ENCODE data around the gene MAP4K4. TPM values are rescaled to one million over a fixed set of nuclear protein-coding genes. Genes with fewer than 3 reads are reported as not detected.

Gene MAP4K4
- total RNA-seq, 1 experiment from 2014 or later, result 20.6 TPM

DNA sequence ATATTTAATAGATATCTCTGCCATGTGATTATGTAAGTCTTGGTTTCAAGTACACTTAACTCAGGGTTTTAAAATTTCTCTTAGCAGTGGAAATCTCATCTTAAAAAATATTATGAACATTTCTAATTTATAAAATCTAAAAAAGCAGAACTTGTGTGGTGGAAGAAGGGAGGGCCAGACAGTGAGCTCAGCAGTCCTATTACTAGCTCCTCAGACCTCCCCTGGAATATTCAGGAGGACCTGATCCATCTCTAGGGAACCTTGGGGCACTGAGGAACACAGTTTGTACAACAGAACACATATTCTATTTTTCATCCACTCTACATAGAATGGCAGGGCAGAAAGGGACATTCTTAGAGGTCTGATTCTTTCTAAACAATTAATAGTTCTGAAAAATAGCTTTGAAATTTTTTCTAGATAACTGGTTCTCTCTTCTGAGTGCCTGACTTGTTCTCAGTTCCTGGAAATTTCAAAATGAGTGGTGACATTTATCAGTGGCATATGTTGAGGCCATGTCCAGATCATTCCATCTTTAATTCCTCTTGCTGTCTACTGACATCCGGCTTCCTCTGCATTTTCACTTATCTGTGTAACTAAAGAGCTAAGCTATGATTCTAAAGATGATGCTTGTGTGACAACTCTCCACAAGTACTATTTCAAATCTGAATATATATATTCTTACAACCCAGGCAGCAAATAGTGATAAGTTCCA lies 8.2 kb upstream of the MAP4K4 start:
- in situ Hi-C loops (cut with HindIII; ENCODE audit: low pct_unique_long_range_greater_than_20kb, low sequenced_read_pairs), result no loop called here
- DNase-seq (ENCODE audit: low read depth, low spot score), result no peak

GRCh38 chr2:101690547-101691152 lies 6.9 kb upstream of the MAP4K4 start:
- in situ Hi-C loops (cut with HindIII; ENCODE audit: low pct_unique_long_range_greater_than_20kb, low sequenced_read_pairs), result no loop called here
- no peak for DNase-seq (ENCODE audit: low read depth, low spot score)

- DNase-seq (ENCODE audit: low read depth, low spot score), result no peak
- in situ Hi-C loops (cut with HindIII; ENCODE audit: low pct_unique_long_range_greater_than_20kb, low sequenced_read_pairs), result no loop called here
Observed at GRCh38 chr2:101692041-101692440, 5.5 kb upstream of the MAP4K4 start.

GRCh38 chr2:101692766-101693165 lies 4.7 kb upstream of the MAP4K4 start:
- no peak for DNase-seq (ENCODE audit: low read depth, low spot score)
- in situ Hi-C loops (cut with HindIII; ENCODE audit: low pct_unique_long_range_greater_than_20kb, low sequenced_read_pairs), result no loop called here

GRCh38 chr2:101693991-101694588 lies 3.4 kb upstream of the MAP4K4 start:
- in situ Hi-C loops (cut with HindIII; ENCODE audit: low pct_unique_long_range_greater_than_20kb, low sequenced_read_pairs), result no loop called here
- DNase-seq (ENCODE audit: low read depth, low spot score), result no peak

GRCh38 chr2:101696272-101697123 lies 1.0 kb upstream of the MAP4K4 start:
- in situ Hi-C loops (cut with HindIII; ENCODE audit: low pct_unique_long_range_greater_than_20kb, low sequenced_read_pairs), result no loop called here
- no peak for DNase-seq (ENCODE audit: low read depth, low spot score)

GRCh38 chr2:101698014-101698843 lies 722 bp downstream of the MAP4K4 start:
- in situ Hi-C loops (cut with HindIII; ENCODE audit: low pct_unique_long_range_greater_than_20kb, low sequenced_read_pairs), result no loop called here

DNA sequence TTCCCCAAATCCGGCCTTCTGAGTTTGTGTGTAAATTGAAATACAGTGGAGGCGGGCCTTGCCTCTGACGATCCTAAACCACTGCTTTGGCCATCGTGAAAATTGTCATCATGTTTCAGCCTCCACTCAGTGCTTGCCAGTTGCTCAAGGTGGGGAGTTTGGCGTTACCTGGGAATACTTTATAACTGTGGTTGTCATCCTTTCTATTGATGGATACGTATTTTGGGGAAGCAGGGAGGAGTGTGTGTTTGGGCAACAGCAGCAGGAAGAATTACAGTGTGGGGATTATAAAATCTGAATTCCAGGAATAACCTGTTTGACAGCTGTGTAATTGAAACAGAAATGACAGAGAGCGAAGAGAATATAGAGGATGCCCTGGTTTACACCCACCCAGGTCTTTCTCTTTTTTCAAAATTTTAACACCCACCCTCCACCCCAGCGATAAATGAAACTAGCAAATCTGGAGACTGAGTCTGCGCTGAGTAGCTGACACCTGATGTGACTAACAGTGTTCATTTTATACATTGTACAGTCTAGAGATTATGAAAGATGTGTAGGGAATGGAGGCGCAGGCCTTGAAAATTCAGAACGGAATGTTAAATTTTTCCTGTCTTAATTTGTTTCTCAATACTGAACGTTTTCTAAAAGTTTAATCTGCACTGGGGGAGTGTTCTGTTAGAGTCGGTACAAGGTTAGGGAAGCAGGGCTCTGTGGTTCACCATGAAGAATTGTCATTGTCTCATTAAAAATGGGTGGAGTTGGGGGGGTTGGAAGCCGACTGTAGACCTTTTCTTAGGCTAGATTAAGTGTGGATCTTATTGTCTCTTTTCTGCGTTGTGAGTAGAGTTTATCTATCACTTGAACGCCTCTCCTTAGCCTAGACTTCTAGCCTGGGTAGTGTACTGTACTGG lies 1.6 kb downstream of the MAP4K4 start:
- in situ Hi-C loops (cut with HindIII; ENCODE audit: low pct_unique_long_range_greater_than_20kb, low sequenced_read_pairs), result no loop called here
- no peak for DNase-seq (ENCODE audit: low read depth, low spot score)

More at GRCh38 chr2:101698014-101698843, 722 bp downstream of the MAP4K4 start:
- DNase-seq (ENCODE audit: low read depth, low spot score), result peak; percentile 30

DNA sequence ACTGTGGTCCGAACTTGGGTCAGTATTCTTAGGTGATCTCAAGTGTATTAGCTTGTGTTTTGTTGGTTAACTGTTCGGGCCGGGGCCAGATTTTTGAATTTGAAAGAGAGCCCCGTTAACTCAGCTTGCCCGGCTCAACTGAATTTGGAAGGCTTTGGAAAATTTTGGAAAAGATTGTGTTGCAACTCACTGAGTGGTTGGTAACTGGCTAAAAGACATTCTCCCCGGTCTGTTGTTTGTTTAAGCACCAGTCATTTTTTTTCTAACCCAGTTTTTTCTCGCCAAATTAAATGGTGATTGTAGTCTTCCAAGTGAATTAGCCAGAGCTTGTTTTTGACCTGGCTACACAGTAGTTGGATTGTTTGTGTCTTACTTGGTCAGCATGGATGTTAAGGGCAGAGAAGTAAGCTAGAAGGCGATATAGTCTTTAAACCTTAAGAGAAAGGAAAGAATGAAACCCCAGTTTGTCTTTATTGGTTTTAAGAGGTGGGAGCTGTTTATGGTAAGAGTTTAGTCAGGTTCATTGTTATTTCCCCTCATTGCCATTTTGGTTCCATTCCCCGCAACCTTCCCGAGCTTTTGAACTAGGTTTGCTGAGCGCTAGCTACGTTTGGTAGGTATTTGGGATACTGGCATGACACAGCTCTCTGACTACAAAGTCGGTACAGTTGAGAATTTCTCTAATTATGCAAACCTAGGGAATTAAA lies 2.4 kb downstream of the MAP4K4 start:
- no peak for DNase-seq (ENCODE audit: low read depth, low spot score)
- in situ Hi-C loops (cut with HindIII; ENCODE audit: low pct_unique_long_range_greater_than_20kb, low sequenced_read_pairs), result no loop called here

GRCh38 chr2:101704046-101704466 lies 6.5 kb downstream of the MAP4K4 start:
- DNase-seq (ENCODE audit: low read depth, low spot score), result peak; percentile 35
- in situ Hi-C loops (cut with HindIII; ENCODE audit: low pct_unique_long_range_greater_than_20kb, low sequenced_read_pairs), result no loop called here

DNA sequence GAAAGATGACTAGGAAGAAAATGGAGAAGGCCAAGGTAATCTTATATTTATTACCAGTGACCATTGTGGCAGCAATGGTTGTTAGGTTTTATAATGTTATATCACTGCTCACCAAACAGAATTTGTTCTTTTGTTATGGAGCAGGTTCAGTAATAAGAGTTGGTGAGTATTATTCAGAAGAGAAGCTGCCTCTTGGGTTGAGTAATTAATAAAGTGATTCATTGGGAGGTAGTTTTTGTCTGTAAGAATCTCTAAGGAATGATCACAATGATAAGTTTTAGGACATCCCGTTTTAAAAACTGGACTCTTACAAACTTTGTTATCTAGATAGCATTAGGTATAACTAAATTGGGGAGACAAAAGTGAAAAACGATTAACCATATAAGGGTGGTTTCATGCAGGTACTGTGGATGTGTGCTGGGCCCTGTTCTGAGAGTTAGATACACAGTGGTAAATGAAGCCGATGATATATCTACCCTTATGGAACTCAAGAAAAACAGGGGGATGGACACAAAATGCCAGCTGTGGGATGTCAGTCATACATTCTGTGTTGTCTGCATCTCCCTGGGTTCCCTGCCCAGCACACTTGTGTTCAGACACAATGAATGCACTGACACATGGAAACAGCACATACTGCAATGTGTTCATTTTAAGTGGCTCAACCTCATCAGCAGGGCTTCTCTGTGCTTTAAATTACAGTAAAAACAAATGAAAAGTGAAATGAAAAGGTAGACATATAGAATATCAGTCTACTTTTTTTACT lies 7.5 kb downstream of the MAP4K4 start:
- in situ Hi-C loops (cut with HindIII; ENCODE audit: low pct_unique_long_range_greater_than_20kb, low sequenced_read_pairs), result no loop called here
- no peak for DNase-seq (ENCODE audit: low read depth, low spot score)

GRCh38 chr2:101706121-101706818 lies 8.8 kb downstream of the MAP4K4 start:
- no peak for DNase-seq (ENCODE audit: low read depth, low spot score)
- in situ Hi-C loops (cut with HindIII; ENCODE audit: low pct_unique_long_range_greater_than_20kb, low sequenced_read_pairs), result no loop called here

DNA sequence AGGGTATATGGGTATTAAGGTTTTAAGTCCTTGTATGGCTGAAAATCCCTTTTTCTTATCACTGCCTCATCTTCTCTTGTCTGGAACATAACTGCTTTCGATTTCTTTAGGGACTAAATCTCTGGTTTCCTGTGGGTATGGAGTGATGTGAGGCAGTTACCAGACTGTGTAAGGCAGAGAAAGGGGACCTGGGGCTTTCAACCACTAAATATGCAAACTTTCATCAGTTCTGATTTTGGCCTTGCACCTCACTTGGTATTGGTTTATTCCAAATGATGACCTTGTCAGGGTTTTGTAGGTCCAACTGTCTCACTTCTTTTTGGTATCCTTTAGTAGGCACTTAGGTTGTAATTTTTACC lies 9.3 kb downstream of the MAP4K4 start:
- DNase-seq (ENCODE audit: low read depth, low spot score), result no peak

DNA sequence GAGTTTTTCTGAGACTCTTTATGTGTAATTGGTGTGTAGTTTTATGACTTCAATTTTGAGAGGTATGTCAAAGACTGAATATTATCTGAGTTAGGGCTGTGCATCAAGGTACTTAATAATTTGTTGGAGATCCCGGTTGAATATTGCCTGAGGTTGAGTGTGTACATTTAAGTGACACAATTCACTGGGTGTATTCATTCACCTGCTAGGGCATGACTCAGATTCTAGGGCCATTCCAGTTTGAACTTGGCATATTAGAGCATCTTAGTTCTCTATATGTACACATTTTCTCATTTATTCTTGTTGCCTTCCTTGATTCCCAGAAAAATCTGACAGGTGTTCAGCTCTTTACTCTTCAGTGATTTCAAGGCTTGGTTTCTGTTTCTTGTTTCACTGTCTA lies 12.5 kb downstream of the MAP4K4 start:
- no peak for DNase-seq (ENCODE audit: low read depth, low spot score)
- in situ Hi-C loops (cut with HindIII; ENCODE audit: low pct_unique_long_range_greater_than_20kb, low sequenced_read_pairs), result no loop called here

More for the DNA sequence above, 9.3 kb downstream of the MAP4K4 start:
- in situ Hi-C loops (cut with HindIII; ENCODE audit: low pct_unique_long_range_greater_than_20kb, low sequenced_read_pairs), result no loop called here

Measured in SK-MEL-5 (cell line).